HG03571 (cell line): ENCODE measurements around the gene GNL1.
A peak's percentile ranks its signal among the peaks of the same experiment; 100 is the strongest.

Experiments
- ATAC-seq: cut with Tn5 transposase; IDR thresholded peaks from one replicate; pipeline ENCODE4 v1.9.1; 2021; ENCODE audit not compliant: unreplicated experiment

The GNL1 gene, protein sequence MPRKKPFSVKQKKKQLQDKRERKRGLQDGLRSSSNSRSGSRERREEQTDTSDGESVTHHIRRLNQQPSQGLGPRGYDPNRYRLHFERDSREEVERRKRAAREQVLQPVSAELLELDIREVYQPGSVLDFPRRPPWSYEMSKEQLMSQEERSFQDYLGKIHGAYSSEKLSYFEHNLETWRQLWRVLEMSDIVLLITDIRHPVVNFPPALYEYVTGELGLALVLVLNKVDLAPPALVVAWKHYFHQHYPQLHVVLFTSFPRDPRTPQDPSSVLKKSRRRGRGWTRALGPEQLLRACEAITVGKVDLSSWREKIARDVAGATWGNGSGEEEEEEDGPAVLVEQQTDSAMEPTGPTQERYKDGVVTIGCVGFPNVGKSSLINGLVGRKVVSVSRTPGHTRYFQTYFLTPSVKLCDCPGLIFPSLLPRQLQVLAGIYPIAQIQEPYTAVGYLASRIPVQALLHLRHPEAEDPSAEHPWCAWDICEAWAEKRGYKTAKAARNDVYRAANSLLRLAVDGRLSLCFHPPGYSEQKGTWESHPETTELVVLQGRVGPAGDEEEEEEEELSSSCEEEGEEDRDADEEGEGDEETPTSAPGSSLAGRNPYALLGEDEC

DNA sequence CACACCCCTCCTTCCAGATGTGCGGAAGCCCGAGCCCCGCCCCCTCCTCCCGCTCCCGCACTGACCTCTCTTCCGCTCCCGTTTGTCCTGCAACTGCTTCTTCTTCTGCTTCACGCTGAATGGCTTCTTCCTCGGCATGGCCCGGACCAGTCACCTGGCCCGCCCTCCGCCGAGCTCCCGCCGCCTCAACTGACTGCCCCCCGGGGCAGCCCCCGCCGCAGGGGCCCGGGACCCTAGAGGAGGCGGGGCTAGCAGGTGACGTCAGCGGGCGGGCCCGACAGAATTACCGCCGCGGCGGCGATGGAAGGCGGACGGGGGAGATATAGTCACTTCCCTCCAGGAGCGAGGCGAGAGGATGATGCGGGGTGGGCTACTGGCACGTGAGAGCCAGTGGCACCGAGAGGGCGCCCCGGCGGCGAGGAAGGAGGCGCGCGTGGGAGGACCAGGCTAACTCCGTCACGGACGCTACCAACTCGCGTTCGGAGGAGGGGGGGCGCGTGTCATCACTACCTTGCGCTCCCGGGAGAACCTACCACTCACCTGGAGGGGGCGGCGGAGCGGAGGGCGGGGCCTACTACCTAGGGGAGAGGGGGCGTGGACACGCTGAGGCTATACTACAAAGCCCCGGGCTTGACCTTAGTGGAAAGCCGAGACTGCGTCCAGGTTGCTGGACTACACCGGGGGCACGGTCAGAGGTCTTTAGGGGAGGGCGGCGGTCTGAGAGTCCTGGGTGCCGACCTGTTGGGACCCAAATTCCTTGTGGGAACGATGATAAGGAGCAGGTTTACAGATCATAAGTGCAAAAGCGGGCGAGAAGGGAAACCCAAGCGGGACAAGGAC, at the start of gene GNL1:
TSS of gene GNL1 (minus strand) at position 424 of the 840 bp plus-strand sequence. CDS start at position 138, 286 bp downstream.
- peak; percentile 69 for ATAC-seq

DNA sequence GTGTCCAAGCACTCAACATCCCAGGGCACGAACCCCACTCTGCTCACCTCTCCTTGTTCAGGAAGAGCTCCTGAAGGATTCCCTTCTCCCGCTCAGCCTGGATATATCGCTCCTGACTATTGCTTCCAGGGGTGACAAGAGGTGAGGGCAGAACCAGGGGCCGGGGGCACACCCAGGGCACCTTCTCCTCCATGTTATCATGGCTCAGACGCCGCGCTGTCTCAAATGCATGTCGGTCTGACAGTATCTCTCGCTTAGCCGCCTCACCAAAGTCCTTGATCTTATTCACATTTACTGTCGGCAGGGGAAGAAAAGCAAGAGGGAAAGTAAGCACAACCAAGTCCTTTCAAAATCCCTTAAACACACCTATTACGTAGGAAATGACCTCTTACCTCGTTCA, 47.7 kb upstream of the GNL1 start:
- ATAC-seq = no peak

DNA sequence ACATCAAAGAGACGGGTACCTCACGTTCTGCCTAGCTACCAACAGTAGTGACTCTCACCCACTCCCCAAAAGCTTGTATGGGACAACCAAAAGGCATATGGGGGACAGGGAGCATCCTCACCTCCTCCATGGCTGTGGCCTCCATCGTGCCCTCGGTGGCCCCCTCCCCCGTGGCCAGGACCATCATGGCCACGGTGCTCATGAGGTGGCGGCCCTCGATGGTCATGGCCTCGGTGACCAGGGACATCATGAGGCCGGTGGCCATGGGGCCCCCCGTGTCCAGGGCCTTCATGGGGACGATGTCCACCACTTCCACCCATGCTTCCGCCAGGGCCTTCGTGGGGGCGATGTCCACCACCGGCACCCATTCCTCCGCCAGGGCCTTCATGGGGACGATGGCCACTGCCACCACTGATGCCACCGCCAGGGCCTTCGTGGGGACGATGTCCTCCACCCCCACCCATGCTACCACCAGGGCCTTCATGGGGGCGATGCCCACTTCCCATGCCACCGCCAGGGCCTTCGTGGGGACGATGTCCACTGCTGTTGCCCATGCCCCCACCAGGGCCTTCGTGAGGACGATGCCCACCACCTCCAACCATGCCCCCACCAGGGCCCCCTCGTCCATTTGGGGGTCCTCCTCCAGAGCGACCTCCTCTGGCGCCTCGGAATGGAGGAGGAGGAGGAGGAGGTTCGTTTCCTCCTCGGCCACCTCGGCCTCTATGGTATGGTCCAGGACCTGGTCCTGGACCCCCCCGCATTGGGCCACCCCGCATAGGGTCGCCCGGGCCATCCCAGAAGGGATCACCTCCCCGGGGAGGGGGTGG, 45.7 kb upstream of the GNL1 start:
- no peak for ATAC-seq

DNA sequence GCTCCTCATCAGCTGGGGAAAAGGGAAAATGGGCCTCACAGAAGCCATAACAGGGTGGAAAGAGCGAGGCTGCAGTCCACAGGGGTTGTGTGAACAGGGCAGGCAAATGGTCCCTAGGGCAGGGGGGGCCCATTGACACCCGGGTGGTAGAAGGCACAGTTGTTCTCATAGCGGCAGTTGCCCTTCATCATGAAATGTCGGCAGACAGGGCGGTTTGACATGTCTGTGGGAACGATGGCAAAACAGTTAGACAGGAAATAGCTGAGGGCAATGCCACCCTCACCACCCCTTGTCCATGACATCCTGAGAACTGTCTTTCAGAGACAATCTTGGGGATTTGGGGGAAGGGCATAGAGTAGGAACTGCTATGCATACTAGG, 45.1 kb upstream of the GNL1 start:
- ATAC-seq = no peak

DNA sequence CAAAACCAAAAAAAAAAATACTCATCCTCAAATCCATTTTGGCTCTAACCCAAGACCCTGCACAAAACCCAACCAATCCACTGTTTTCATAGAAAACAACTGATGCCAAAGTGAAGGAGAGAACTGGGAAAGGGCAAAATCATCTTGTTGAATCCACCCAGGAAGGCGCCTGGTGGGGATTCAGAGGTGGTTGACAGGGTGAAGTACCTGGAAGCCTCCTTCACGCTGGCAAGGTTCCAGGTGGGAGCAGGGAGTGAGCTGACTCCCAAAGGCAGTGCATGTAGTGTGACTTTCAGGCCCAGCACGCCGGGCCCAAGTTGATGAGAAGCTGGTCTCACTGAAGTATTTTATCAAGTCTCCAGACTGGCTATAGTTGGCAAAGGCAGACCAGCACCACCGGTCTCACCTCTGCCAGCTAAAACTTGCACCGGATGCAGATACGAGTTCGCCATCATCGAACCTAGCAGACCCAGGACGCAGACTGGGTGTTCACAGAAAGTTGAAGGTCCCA, 44.2 kb upstream of the GNL1 start:
- ATAC-seq = no peak

DNA sequence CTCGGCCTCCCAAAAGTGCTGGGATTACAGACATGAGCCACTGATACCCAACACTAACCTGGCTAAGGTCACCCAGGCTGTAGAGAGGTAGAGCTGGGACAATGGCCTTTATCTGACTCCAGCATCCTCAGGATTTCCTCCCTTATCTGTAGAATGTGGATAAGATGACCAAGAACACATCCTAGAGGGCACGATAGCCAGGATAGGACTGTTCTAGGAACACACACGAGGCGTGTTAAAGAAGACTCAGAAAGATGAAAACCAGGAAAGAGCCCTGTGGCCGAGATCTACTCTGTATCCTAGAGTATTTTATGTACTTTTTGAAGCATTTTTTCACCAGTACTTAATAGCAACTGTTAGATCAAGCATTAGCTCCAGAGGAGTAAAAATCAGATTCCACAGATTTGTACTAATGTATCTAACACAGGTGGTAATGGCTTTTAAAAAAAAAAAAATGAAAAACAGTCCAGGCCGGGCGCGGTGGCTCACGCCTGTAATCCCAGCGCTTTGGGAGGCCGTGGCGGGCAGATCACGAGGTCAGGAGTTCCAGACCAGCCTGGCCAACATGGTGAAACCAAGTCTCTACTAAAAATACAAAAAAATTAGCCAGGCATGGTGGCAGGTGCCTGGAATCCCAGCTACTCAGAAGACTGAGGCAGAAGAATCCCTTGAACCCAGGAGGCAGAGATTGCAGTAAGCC, 43.5 kb upstream of the GNL1 start:
- no peak for ATAC-seq

DNA sequence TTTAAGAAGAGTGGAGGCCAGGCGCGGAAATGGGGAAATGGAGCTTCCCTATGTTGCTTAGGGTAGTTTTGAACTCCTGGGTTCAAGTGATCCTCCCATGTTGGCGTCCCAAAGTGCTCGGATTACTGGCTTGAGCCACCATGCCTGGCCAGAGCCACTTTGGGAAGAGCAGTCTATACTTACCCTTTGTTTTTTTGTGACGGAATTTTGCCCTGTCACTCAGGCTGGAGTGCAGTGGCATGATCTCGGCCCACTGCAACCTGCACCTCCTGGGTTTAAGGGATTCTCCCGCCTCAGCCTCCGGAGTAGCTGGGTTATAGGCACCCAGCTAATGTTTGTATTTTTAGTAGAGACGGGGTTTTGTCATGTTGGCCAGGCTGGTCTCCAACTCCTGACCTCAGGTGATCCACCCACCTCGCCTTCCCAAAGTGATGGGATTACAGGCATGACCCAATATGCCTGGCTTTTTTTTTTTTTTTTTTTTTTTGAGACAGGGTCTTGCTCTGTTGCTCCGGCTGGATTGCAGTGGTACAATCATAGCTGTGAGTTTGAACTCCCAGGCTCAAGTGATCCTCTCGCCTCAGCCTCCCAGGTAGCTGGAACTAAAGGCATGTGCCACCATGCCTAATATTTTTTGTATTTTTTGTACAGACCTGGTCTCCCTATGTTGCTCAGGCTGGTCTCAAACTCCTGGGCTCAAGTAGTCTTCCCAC, 42.8 kb upstream of the GNL1 start:
- ATAC-seq = no peak

DNA sequence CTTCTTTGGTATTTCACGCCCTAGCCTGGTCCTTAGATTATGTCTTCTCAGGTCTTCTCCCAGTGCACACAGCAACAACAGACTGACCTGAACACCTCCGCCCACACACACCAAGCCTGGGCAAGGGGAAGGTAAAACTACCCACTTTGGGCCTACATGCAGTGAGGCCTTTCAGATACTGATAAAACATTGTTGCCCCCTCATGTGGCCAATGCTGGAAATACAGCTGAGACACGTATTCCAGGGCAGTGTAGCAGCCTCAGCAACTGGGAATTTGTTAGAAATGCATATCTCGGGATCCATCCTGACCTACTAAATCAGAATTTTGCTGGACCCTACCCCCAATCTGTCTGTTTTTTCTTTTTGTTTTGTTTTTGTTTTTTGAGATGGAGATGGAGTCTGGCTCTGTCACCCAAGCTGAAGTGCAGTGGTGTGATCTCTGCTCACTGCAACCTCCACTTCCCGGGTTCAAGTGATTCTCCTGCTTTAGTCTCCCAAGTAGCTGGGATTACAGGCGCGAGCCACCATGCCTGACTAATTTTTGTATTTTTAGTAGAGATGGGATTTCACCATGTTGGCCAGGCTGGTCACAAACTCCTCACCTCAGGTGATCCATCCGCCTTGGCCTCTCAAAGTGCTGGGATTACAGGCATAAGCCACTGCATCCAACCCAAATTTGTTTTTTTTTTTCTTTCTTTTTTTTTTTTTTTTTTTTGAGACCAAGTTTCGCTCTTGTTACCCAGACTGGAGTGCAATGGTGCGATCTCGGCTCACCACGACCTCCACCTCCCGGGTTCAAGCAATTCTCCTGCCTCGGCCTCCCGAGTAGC, 41.2 kb upstream of the GNL1 start:
- peak; percentile 55 for ATAC-seq

DNA sequence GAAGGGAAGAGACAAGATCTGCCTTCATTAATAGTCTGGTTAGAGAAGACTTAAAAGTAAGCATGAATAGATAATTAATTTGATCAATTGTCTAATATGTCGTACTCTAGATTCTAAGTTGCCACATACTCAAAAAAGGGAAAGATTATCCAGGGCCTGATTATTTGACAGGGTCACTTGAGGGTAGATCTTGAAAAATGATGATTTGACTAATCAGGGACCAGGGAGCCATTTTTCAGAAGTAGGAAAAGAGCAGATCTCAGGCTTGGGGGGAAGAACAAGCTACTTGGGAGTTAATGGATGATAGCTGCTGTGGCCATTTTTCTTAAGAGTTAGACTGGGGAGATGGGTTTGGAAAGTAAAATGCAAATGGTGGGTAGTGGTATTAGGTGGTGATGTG, 36.0 kb upstream of the GNL1 start:
- no peak for ATAC-seq

DNA sequence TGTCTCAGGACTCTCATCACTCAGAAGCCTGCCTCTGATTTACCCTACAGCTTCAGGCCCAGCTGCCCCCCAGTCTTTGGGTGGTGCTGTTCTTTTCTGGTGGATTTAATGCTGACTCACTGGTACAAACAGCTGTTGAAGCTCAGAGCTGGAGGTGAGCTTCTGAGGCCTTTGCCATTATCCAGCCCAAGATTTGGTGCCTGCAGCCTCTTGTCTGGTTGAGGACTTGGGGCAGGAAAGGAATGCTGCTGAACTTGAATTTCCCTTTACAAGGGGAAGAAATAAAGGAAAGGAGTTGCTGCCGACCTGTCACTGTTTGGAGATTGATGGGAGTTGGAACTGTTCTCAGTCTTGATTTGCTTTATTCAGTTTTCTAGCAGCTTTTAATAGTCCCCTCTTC, 34.7 kb upstream of the GNL1 start:
- no peak for ATAC-seq

DNA sequence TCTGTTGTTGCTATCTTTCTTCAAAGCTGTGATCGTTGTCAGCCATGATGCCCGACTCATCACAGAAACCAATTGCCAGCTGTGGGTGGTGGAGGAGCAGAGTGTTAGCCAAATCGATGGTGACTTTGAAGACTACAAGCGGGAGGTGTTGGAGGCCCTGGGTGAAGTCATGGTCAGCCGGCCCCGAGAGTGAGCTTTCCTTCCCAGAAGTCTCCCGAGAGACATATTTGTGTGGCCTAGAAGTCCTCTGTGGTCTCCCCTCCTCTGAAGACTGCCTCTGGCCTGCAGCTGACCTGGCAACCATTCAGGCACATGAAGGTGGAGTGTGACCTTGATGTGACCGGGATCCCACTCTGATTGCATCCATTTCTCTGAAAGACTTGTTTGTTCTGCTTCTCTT, 34.2 kb upstream of the GNL1 start:
- ATAC-seq = no peak

DNA sequence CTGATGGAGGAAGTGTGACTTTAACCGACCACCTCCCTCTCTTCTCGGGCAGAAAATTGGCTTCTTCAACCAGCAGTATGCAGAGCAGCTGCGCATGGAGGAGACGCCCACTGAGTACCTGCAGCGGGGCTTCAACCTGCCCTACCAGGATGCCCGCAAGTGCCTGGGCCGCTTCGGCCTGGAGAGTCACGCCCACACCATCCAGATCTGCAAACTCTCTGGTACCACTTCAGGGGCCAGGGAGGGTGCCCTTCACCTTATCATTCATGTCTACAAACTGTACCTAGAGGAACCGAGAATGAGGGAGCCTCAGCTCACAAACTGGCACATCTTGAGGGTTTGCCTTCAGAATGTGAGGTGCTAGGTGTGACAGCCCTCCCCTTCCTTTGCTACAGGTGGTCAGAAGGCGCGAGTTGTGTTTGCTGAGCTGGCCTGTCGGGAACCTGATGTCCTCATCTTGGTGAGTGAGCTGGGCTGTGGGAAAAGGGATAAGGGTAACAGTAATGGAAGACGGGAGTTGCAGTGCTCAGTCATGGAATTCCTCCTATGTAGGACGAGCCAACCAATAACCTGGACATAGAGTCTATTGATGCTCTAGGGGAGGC, 33.6 kb upstream of the GNL1 start:
- ATAC-seq = no peak

DNA sequence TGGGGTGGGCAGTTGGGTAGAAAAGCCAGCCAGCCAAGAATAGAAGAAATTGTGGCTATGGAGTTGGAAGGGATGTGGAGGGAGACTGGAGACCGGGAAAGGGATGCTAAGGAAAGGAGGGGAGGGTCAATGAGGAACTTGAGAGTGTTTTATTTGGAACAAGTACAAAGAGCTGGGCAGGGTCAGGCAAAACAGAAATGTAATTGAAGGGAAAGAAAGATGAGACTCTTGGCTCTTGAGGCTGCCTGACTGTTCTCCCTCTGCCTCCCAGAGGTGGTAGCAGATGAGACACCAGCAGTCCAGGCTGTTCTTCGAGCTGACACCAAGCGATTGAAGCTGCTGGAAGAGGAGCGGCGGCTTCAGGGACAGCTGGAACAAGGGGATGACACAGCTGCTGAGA, 27.6 kb upstream of the GNL1 start:
- no peak for ATAC-seq

DNA sequence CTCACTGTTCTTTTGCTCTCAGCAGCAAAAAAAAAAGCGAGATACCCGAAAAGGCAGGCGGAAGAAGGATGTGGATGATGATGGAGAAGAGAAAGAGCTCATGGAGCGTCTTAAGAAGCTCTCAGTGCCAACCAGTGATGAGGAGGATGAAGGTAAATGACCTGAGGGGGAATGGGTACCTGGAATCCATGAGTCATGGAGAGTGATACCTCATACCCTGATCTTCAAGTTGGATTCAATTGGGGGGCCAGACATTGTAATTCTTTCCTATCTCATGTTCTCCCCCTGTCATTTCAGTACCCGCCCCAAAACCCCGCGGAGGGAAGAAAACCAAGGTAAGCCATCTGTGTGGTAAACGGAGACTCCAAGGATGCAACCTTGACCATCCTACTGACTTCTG, 21.8 kb upstream of the GNL1 start:
- no peak for ATAC-seq

DNA sequence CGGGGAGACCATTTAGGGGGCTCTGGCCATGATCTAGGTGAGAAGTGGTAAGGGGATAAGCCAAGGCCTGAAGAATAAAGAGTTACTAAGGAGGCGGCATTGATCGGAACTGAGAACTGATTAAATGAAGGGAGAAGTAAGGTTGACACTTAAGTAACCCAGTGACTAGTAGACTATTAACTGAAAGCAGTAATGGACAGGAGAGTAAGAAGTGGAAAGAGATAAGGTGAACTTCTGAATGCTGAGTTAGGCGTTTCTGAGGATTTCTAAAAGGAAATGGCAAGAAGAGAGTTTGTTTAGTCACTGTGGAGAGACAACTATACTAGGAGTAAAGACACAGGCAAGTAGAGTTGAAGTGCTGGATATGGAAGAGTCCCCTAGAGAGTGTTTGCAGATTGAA, 16.8 kb upstream of the GNL1 start:
- no peak for ATAC-seq

DNA sequence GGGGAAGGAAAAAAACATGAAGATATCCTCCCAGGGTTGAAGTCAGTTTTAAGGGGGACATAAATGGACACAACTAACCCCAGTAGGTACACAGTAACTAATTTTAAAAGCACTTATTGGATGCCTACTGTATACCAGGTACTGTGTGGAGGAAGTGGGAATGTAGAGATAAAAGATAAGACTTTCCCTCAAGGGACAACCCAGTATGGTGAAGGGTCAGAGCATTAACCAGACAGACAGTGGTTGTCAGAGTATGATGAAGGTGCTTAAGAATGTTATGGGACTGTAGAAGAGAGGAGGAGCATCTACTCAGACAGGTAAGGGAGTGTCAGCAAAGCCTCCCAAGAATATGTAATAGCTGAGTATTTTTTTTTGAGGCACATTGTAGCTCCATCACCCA, 15.9 kb upstream of the GNL1 start:
- ATAC-seq = no peak

DNA sequence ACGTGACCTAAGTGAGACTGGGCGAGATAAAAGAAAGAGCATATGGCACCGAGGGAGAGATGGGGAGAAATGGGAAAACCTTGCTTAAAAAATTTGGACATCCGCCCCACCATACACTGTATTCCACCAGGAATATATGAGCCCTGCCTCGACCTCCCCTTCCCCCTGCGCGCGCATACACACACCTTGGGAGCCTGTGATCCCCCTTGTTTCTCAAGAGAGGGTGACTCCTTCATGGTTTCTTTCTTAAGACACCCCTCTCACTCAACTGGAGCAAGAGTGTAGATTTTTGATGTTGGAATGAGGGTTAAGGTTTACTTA, 15.4 kb upstream of the GNL1 start:
- ATAC-seq = no peak

DNA sequence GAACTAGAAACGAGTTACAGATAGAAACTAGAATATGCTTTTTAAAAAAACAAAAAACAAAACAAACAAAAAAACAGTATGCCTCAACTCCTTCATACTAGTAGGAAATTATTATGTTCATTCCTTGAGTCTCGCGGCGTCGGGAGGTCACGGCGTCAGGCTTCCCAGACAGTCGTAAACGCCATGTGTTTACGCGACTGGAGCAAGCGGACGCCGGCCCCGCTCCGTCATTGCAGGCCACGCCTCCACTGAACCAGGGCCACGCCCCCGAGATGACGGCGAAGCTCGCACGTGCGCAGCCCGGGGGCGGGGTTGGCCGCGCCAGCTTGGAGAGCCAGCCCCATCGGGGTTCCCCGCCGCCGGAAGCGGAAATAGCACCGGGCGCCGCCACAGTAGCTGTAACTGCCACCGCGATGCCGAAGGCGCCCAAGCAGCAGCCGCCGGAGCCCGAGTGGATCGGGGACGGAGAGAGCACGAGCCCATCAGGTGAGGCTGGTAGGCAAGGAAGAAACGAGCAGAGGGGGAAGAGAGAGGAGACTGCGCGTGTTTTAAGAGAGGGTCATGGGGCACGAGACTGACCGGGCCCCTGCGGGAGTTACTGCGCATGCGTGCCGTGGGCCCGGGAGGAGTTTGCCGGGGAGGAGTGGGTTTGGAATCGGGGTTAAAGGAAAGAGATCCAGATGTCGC, 14.9 kb upstream of the GNL1 start, which contains the start of gene ABCF1:
TSS of gene ABCF1 (plus strand) at position 368 of the 687 bp plus-strand sequence. CDS start at position 414, 46 bp downstream.
- ATAC-seq = peak; percentile 85
